Prostate gland (tissue), 2 donors: ENCODE results near the gene QPCT. TPM values are rescaled to one million over a fixed set of nuclear protein-coding genes. Genes with fewer than 3 reads are reported as not detected.

Experiments used
- DNase-seq: peaks from one replicate; pipeline ENCODE4 v3.0.0-alpha.2; 2019; ENCODE audit warnings: low spot score
- H3K27ac ChIP-seq, 2 donors: fragments of 200-600 bp; sonication (generic); 2 replicates each; pipeline ENCODE4 v1.5.1; 2017 to 2019
- H3K27me3 ChIP-seq: fragments of 200-600 bp; sonication (generic); replicated peaks from 2 replicates; pipeline ENCODE4 v1.5.1; 2019; ENCODE audit not compliant: insufficient read depth
- H3K36me3 ChIP-seq, 2 donors: fragments of 200-600 bp; sonication (generic); 1 replicate in 1 of 2; 2 replicates in 1 of 2; pipeline versions ENCODE4 v1.5.1 to v1.8.1; 2017 to 2019
- H3K4me1 ChIP-seq: fragments of 200-600 bp; sonication (generic); replicated peaks from 2 replicates; pipeline ENCODE4 v1.5.1; 2019
- H3K4me3 ChIP-seq, 2 donors: fragments of 200-600 bp; sonication (generic); 2 replicates each; pipeline ENCODE4 v1.5.1; 2017 to 2019
- H3K9me3 ChIP-seq: fragments of 200-600 bp; sonication (generic); 2 replicates; pipeline ENCODE4 v1.5.1; 2017
- CTCF ChIP-seq, 4 experiments: fragments of 200-600 bp in 2 of 4; fragments of 450-650 bp in 2 of 4; sonication (generic) in 2 of 4; IDR thresholded peaks; 1 replicate in 3 of 4; 2 replicates in 1 of 4; pipeline ENCODE4 v1.5.1; 2016 to 2019; ENCODE audit warnings: antibody characterized with exemption in 4 of 4, mild to moderate bottlenecking in 2 of 4, moderate library complexity in 2 of 4
- POLR2A ChIP-seq: fragments of 450-650 bp; IDR thresholded peaks from one replicate; pipeline ENCODE4 v1.6.1; 2016; ENCODE audit warnings: antibody characterized with exemption, mild to moderate bottlenecking
- POLR2AphosphoS5 ChIP-seq: sonication (generic); formaldehyde crosslinking; IDR thresholded peaks from one replicate; pipeline ENCODE4 v1.6.1; 2017; ENCODE audit warnings: antibody characterized with exemption
- WGBS: methylation state at CpG from one replicate; pipeline ENCODE4 v1.1.5; 2018; 5-methylcytosine and 5-hydroxymethylcytosine counted together
- intact Hi-C: fragments of 100-400 bp; cut with DNase I; formaldehyde crosslinking; loops from one replicate; pipeline ENCODE4 v1.14.2; 2022
- total RNA-seq, 2 donors: library from RNA; depleted of rRNA; stranded (reverse); fragments of >200 nt; gene quantifications; one replicate each; pipeline ENCODE4 v1.1.0, GENCODE V29; 2016

Gene QPCT
- total RNA-seq, 2 donors from 2014 or later = 5.3 to 11.7 TPM

- H3K4me3 ChIP-seq = no peak overlapping the region
- H3K27ac ChIP-seq = no peak overlapping the region
- no peak for TF ChIP-seq POLR2A
- no peak for TF ChIP-seq CTCF (IDR thresholded peaks at IDR 0.05)
- no peak for TF ChIP-seq POLR2AphosphoS5
- no peaks in the 10 kb centered on the region for H3K36me3 ChIP-seq
- no peak for DNase-seq
- intact Hi-C loops = no loop called here
- no peaks in the 10 kb centered on the region for H3K27me3 ChIP-seq
- H3K9me3 ChIP-seq = no peaks in the 10 kb centered on the region
- H3K4me1 ChIP-seq = no peaks in the 10 kb centered on the region
- 93% methylated on average over 12 of the region's 12 CpGs for WGBS
These were observed 24.4 kb upstream of the QPCT start for GRCh38 chr2:37319754-37320609.

- DNase-seq = no peak
- intact Hi-C loops = no loop called here
- Histone ChIP-seq H3K27ac (no peak overlapping the region), H3K4me3 (no peak overlapping the region), H3K4me1 (no peaks in the 10 kb centered on the region), H3K9me3 (no peaks in the 10 kb centered on the region), H3K27me3 (no peaks in the 10 kb centered on the region), H3K36me3 (no peaks in the 10 kb centered on the region)
- TF ChIP-seq CTCF (IDR thresholded peaks at IDR 0.05) = no peak
- no peak for TF ChIP-seq POLR2AphosphoS5
- no peak for TF ChIP-seq POLR2A
- WGBS = 89% methylated on average over 4 of the region's 4 CpGs
These were observed 23.3 kb upstream of the QPCT start for GRCh38 chr2:37321029-37321682.

- H3K27me3 ChIP-seq = no peaks in the 10 kb centered on the region
- H3K27ac ChIP-seq = no peak overlapping the region
- no peaks in the 10 kb centered on the region for H3K4me1 ChIP-seq
- DNase-seq = no peak
- intact Hi-C loops = no loop called here
- TF ChIP-seq POLR2A = no peak
- TF ChIP-seq POLR2AphosphoS5 = no peak
- TF ChIP-seq CTCF (IDR thresholded peaks at IDR 0.05) = no peak
- no peak overlapping the region for H3K4me3 ChIP-seq
- no peaks in the 10 kb centered on the region for H3K36me3 ChIP-seq
- no peaks in the 10 kb centered on the region for H3K9me3 ChIP-seq
These were observed 22.1 kb upstream of the QPCT start for GRCh38 chr2:37322368-37322767.

- H3K36me3 ChIP-seq = no peaks in the 10 kb centered on the region
- peak overlapping the region; percentile 78 to 86 for H3K4me3 ChIP-seq
- H3K9me3 ChIP-seq = no peaks in the 10 kb centered on the region
- peak overlapping the region; percentile 84 to 87 for H3K27ac ChIP-seq
- DNase-seq = no peak
- intact Hi-C loops = no loop called here
- H3K27me3 ChIP-seq = no peaks in the 10 kb centered on the region
- 21% methylated on average over 13 of the region's 13 CpGs for WGBS
- TF ChIP-seq POLR2AphosphoS5 (no peak), POLR2A (no peak), CTCF (IDR thresholded peaks at IDR 0.05) (no peak)
- no peaks in the 10 kb centered on the region for H3K4me1 ChIP-seq
These were observed 21.2 kb upstream of the QPCT start for GRCh38 chr2:37323176-37323780.
